K562 (cell line): Measurements from ENCODE around the gene TUT1. TPM values are rescaled to one million over a fixed set of nuclear protein-coding genes. Genes with fewer than 3 reads are reported as not detected.

Source experiments
- COPS2 ChIP-seq: fragments of 450-650 bp; conservative IDR thresholded peaks from 2 replicates; pipeline ENCODE4 v1.6.1; 2016; ENCODE audit warnings: mild to moderate bottlenecking, moderate library complexity
- HINFP ChIP-seq: fragments of 450-650 bp; conservative IDR thresholded peaks from 2 replicates; pipeline ENCODE4 v1.6.1; 2016; ENCODE audit warnings: missing genetic modification characterization, low read depth, mild to moderate bottlenecking, control low read depth, missing compliant biosample characterization
- JUNB ChIP-seq: fragments of 450-650 bp; formaldehyde crosslinking; conservative IDR thresholded peaks from 2 replicates; pipeline ENCODE4 v1.4.0; 2020; ENCODE audit warnings: mild to moderate bottlenecking
- MEF2A ChIP-seq: IDR thresholded peaks from 2 replicates; pipeline ENCODE4 v1.6.1; 2011; ENCODE audit warnings: low read depth, mild to moderate bottlenecking, low read length, moderate library complexity; ENCODE audit not compliant: control insufficient read depth
- MEF2D ChIP-seq: conservative IDR thresholded peaks from 2 replicates; pipeline ENCODE4 v1.6.1; 2016; ENCODE audit warnings: low read depth, missing genetic modification characterization, missing compliant biosample characterization
- MLLT1 ChIP-seq, 2 experiments: fragments of 450-650 bp; IDR thresholded peaks; 2 replicates each; pipeline ENCODE4 v1.6.1; 2016
- NCOA6 ChIP-seq: fragments of 450-650 bp; IDR thresholded peaks from 2 replicates; pipeline ENCODE4 v1.6.1; 2017; ENCODE audit warnings: mild to moderate bottlenecking
- NR2F6 ChIP-seq: fragments of 450-650 bp; formaldehyde crosslinking; IDR thresholded peaks from 2 replicates; pipeline ENCODE4 v1.4.0; 2020; ENCODE audit warnings: mild to moderate bottlenecking
- PATZ1 ChIP-seq: fragments of 250-450 bp; sonication (Bioruptor Pico); IDR thresholded peaks from 2 replicates; pipeline ENCODE4 v1.5.0; 2020; ENCODE audit warnings: mild to moderate bottlenecking, borderline replicate concordance
- TAF15 ChIP-seq: fragments of 200-400 bp; formaldehyde crosslinking; IDR thresholded peaks from 2 replicates; pipeline ENCODE4 v1.6.1; 2017; ENCODE audit warnings: mild to moderate bottlenecking, low read depth, low read length, moderate library complexity
- TAL1 ChIP-seq: fragments of 450-650 bp; IDR thresholded peaks from 2 replicates; pipeline ENCODE4 v1.6.1; 2016; ENCODE audit warnings: mild to moderate bottlenecking
- THRB ChIP-seq: fragments of 450-650 bp; formaldehyde crosslinking; conservative IDR thresholded peaks from 2 replicates; pipeline ENCODE4 v1.4.0; 2022; ENCODE audit warnings: mild to moderate bottlenecking, missing genetic modification characterization
- XRCC5 ChIP-seq: fragments of 200-400 bp; formaldehyde crosslinking; IDR thresholded peaks from 2 replicates; pipeline ENCODE4 v1.6.1; 2017; ENCODE audit warnings: low read depth, mild to moderate bottlenecking, low read length
- ZNF561 ChIP-seq: fragments of 450-650 bp; formaldehyde crosslinking; conservative IDR thresholded peaks from 2 replicates; pipeline ENCODE4 v1.4.0; 2020; ENCODE audit warnings: mild to moderate bottlenecking, moderate library complexity
- ZNF609 ChIP-seq: sonication (generic); formaldehyde crosslinking; IDR thresholded peaks from 2 replicates; pipeline ENCODE4 v1.8.1; 2023; ENCODE audit warnings: missing genetic modification reagents, mild to moderate bottlenecking, borderline replicate concordance
- ZNF75A ChIP-seq: fragments of 450-650 bp; formaldehyde crosslinking; IDR thresholded peaks from 2 replicates; pipeline ENCODE4 v1.4.0; 2020; ENCODE audit warnings: mild to moderate bottlenecking
- polyA plus RNA-seq, 8 experiments: library from polyadenylated mRNA; depleted of rRNA in 4 of 8; stranded (reverse) in 5 of 8; unstranded in 3 of 8; fragments of >200 nt; fragmentation: Nextera tagmentation in 2 of 8; fragmentation: Illumina TruSeq in 1 of 8; extraction: Ambion mirVana in 2 of 8; extraction: Trizol in 1 of 8; gene quantifications; 2 replicates each; pipeline versions ENCODE4 v1.2.1 to v1.2.3, GENCODE V29; 2011 to 2014; ENCODE audit warnings: inconsistent platforms in 1 of 8, missing spikeins in 1 of 8
- total RNA-seq, 7 experiments: library from RNA; depleted of rRNA in 6 of 7; stranded (reverse); fragments of >200 nt in 6 of 7; fragmentation: Illumina TruSeq in 2 of 7; extraction: Trizol in 2 of 7; gene quantifications; 2 replicates each; pipeline versions ENCODE4 v1.2.1 to v1.2.3, GENCODE V29; 2011 to 2021; ENCODE audit warnings: low replicate concordance in 1 of 7

TUT1 gene
- total and polyA plus RNA-seq, 9 of the 15 experiments (the other 6 are each of a cell fraction or from before 2014, with no cell fraction given), result 0.66 to 44.3 (median 15.7) TPM

GRCh38 chr11:62573592-62574362 lies 17.5 kb downstream of the TUT1 start, which contains the start of gene EEF1G (continued):
- no peak for TF ChIP-seq THRB (CRISPR knock-in tag)
- no peak for TF ChIP-seq TAL1
- no peak for TF ChIP-seq NR2F6 (CRISPR knock-in tag)
- no peak for TF ChIP-seq COPS2
- TF ChIP-seq JUNB (CRISPR knock-in tag), result no peak
- no peak for TF ChIP-seq ZNF561 (CRISPR knock-in tag)
- TF ChIP-seq PATZ1 (CRISPR knock-in tag), result 0 out of 2 replicates have a peak, but pooled peaks have one; percentile 35
- no peak for TF ChIP-seq MEF2A
- TF ChIP-seq NCOA6, result no peak
- no peak for TF ChIP-seq MEF2D (tag)
- TF ChIP-seq ZNF609 (CRISPR knock-in tag), result no peak
- TF ChIP-seq ZNF75A (CRISPR knock-in tag), result no peak
- peak; percentile 57 to 79; a peak in 3 of 4 replicates for TF ChIP-seq MLLT1 (IDR thresholded peaks at IDR 0.05)
- no peak for TF ChIP-seq HINFP (tag)
- 0 out of 2 replicates have a peak, but pooled peaks have one; percentile 22 for TF ChIP-seq XRCC5
- no peak for TF ChIP-seq TAF15
